ENCODE measurements around the gene HAND1.

DNA sequence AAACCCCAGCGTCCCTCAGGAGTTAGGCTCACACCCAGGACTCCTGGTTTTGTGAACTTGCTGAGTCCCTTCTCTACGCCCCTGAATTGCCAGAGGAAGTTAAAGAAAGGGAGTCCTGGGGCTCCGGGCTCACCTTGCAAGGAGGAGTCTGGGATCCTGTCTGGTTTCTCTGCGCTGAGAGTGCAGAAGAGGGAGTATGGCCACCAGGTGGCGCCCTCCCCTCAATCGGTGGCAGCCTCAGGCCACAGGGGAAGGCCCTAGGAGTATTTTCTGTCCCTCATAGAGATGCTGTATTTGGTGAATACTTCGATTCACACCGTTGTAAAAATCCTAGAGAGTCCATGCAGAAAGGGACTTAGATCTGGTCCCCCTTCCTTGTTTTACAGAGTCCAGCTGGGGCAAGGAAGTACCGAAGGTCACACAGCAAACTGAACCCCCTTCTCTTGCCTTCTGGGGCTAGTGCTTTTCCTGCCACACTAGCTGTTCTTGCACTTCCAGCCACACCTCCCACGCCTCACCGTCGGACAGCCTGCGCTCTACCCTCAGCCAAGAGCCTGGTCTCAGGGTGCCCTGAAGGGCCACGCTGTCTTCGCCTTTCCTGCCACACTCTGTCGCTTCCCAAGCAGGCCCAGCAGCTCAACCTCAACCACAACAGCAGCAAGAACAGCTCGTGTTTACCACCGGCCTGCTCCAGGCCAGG lies 10.2 kb downstream of the HAND1 start:
- TF ChIP-seq, protein P1, sequence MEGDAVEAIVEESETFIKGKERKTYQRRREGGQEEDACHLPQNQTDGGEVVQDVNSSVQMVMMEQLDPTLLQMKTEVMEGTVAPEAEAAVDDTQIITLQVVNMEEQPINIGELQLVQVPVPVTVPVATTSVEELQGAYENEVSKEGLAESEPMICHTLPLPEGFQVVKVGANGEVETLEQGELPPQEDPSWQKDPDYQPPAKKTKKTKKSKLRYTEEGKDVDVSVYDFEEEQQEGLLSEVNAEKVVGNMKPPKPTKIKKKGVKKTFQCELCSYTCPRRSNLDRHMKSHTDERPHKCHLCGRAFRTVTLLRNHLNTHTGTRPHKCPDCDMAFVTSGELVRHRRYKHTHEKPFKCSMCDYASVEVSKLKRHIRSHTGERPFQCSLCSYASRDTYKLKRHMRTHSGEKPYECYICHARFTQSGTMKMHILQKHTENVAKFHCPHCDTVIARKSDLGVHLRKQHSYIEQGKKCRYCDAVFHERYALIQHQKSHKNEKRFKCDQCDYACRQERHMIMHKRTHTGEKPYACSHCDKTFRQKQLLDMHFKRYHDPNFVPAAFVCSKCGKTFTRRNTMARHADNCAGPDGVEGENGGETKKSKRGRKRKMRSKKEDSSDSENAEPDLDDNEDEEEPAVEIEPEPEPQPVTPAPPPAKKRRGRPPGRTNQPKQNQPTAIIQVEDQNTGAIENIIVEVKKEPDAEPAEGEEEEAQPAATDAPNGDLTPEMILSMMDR (conservative IDR thresholded peaks at IDR 0.05; ENCODE audit: low read depth in 2 of 2) = peak; percentile 95 to 97
- TF ChIP-seq, protein P2, sequence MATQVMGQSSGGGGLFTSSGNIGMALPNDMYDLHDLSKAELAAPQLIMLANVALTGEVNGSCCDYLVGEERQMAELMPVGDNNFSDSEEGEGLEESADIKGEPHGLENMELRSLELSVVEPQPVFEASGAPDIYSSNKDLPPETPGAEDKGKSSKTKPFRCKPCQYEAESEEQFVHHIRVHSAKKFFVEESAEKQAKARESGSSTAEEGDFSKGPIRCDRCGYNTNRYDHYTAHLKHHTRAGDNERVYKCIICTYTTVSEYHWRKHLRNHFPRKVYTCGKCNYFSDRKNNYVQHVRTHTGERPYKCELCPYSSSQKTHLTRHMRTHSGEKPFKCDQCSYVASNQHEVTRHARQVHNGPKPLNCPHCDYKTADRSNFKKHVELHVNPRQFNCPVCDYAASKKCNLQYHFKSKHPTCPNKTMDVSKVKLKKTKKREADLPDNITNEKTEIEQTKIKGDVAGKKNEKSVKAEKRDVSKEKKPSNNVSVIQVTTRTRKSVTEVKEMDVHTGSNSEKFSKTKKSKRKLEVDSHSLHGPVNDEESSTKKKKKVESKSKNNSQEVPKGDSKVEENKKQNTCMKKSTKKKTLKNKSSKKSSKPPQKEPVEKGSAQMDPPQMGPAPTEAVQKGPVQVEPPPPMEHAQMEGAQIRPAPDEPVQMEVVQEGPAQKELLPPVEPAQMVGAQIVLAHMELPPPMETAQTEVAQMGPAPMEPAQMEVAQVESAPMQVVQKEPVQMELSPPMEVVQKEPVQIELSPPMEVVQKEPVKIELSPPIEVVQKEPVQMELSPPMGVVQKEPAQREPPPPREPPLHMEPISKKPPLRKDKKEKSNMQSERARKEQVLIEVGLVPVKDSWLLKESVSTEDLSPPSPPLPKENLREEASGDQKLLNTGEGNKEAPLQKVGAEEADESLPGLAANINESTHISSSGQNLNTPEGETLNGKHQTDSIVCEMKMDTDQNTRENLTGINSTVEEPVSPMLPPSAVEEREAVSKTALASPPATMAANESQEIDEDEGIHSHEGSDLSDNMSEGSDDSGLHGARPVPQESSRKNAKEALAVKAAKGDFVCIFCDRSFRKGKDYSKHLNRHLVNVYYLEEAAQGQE (IDR thresholded peaks at IDR 0.05; ENCODE audit: unreplicated experiment) = no peak
- TF ChIP-seq EZH2 (IDR thresholded peaks at IDR 0.05; ENCODE audit: low read depth, unreplicated experiment) (no peak), POLR2AphosphoS5 (IDR thresholded peaks at IDR 0.05; ENCODE audit: low read depth) (no peak), JUNB (IDR thresholded peaks at IDR 0.05; ENCODE audit: unreplicated experiment) (no peak), STAT1 (IDR thresholded peaks at IDR 0.05; ENCODE audit: unreplicated experiment) (no peak), CREB1 (CRISPR knock-in tag; IDR thresholded peaks at IDR 0.05; ENCODE audit: low read depth) (no peak), EZH2phosphoT487 (IDR thresholded peaks at IDR 0.05; ENCODE audit: unreplicated experiment) (no peak), ZNF331 (CRISPR knock-in tag; IDR thresholded peaks at IDR 0.05; ENCODE audit: low read depth) (no peak), NANOG (IDR thresholded peaks at IDR 0.05; ENCODE audit: borderline replicate concordance) (no peak), ZNF114 (CRISPR knock-in tag; IDR thresholded peaks at IDR 0.05) (no peak)
- TF ChIP-seq, protein P3, sequence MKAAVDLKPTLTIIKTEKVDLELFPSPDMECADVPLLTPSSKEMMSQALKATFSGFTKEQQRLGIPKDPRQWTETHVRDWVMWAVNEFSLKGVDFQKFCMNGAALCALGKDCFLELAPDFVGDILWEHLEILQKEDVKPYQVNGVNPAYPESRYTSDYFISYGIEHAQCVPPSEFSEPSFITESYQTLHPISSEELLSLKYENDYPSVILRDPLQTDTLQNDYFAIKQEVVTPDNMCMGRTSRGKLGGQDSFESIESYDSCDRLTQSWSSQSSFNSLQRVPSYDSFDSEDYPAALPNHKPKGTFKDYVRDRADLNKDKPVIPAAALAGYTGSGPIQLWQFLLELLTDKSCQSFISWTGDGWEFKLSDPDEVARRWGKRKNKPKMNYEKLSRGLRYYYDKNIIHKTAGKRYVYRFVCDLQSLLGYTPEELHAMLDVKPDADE (IDR thresholded peaks at IDR 0.05) = no peak
